HL-60 (cell line): ENCODE results near the gene VPS11.

Experiments
- DNase-seq, 2 experiments: peaks; one replicate each; pipeline ENCODE4 v3.0.0-alpha.2; 2010 to 2020; ENCODE audit warnings: low read depth in 1 of 2, low spot score in 1 of 2
- H3K27ac ChIP-seq: fragments of 250-450 bp; sonication (Bioruptor Pico); replicated peaks from 2 replicates; pipeline ENCODE4 v1.5.1; 2020; ENCODE audit warnings: mild to moderate bottlenecking, moderate library complexity
- H3K27me3 ChIP-seq: fragments of 250-450 bp; sonication (Bioruptor Pico); 2 replicates; pipeline ENCODE4 v1.5.1; 2021; ENCODE audit warnings: mild to moderate bottlenecking, moderate library complexity; ENCODE audit not compliant: insufficient read depth, poor library complexity, severe bottlenecking
- H3K4me3 ChIP-seq: replicated peaks from 2 replicates; pipeline ENCODE4 v1.5.1; 2011; ENCODE audit warnings: mild to moderate bottlenecking, control low read depth, low read length; ENCODE audit not compliant: insufficient read depth
- GABPA ChIP-seq: IDR thresholded peaks from 2 replicates; pipeline ENCODE4 v1.6.1; 2012; ENCODE audit warnings: low read depth
- POLR2AphosphoS5 ChIP-seq: IDR thresholded peaks from 2 replicates; pipeline ENCODE4 v1.6.1; 2012; ENCODE audit warnings: low read depth
- SPI1 ChIP-seq: IDR thresholded peaks from 2 replicates; pipeline ENCODE4 v1.6.1; 2012; ENCODE audit warnings: low read depth, mild to moderate bottlenecking, borderline replicate concordance
- TF ChIP-seq, protein P1 (sequence below): IDR thresholded peaks from one replicate; pipeline ENCODE4 v1.5.1; 2011; ENCODE audit warnings: low read length, control low read depth, inconsistent platforms; ENCODE audit not compliant: insufficient read depth
- TF ChIP-seq, protein P2 (sequence below): IDR thresholded peaks from 2 replicates; pipeline ENCODE4 v1.6.1; 2012; ENCODE audit warnings: low read depth; ENCODE audit not compliant: insufficient replicate concordance

Gene VPS11

DNA sequence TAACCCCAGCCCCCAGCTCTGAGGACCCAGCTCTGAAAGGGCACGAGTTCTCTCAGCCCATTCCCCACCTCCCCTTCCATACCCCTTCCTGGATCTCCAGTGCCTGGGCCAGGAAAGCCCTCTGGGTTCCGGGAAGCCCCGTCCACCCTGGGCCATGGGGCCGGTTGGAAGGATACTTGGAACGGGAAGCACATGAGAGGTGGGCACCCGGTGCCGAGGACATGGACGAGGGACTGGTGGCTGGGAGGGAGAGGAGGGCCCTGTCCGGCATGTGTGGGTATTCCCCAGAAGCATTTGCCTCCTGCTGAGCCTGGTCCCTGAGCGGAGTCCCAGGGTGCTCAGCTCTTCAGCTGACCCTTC, 48.6 kb downstream of the VPS11 start:
- no peak for TF ChIP-seq POLR2AphosphoS5
- TF ChIP-seq, protein P1, sequence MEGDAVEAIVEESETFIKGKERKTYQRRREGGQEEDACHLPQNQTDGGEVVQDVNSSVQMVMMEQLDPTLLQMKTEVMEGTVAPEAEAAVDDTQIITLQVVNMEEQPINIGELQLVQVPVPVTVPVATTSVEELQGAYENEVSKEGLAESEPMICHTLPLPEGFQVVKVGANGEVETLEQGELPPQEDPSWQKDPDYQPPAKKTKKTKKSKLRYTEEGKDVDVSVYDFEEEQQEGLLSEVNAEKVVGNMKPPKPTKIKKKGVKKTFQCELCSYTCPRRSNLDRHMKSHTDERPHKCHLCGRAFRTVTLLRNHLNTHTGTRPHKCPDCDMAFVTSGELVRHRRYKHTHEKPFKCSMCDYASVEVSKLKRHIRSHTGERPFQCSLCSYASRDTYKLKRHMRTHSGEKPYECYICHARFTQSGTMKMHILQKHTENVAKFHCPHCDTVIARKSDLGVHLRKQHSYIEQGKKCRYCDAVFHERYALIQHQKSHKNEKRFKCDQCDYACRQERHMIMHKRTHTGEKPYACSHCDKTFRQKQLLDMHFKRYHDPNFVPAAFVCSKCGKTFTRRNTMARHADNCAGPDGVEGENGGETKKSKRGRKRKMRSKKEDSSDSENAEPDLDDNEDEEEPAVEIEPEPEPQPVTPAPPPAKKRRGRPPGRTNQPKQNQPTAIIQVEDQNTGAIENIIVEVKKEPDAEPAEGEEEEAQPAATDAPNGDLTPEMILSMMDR = no peak
- TF ChIP-seq SPI1 = no peak
- no peak for TF ChIP-seq GABPA
- TF ChIP-seq, protein P2, sequence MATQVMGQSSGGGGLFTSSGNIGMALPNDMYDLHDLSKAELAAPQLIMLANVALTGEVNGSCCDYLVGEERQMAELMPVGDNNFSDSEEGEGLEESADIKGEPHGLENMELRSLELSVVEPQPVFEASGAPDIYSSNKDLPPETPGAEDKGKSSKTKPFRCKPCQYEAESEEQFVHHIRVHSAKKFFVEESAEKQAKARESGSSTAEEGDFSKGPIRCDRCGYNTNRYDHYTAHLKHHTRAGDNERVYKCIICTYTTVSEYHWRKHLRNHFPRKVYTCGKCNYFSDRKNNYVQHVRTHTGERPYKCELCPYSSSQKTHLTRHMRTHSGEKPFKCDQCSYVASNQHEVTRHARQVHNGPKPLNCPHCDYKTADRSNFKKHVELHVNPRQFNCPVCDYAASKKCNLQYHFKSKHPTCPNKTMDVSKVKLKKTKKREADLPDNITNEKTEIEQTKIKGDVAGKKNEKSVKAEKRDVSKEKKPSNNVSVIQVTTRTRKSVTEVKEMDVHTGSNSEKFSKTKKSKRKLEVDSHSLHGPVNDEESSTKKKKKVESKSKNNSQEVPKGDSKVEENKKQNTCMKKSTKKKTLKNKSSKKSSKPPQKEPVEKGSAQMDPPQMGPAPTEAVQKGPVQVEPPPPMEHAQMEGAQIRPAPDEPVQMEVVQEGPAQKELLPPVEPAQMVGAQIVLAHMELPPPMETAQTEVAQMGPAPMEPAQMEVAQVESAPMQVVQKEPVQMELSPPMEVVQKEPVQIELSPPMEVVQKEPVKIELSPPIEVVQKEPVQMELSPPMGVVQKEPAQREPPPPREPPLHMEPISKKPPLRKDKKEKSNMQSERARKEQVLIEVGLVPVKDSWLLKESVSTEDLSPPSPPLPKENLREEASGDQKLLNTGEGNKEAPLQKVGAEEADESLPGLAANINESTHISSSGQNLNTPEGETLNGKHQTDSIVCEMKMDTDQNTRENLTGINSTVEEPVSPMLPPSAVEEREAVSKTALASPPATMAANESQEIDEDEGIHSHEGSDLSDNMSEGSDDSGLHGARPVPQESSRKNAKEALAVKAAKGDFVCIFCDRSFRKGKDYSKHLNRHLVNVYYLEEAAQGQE = no peak
- Histone ChIP-seq H3K27me3 (no peaks in the 10 kb centered on the region), H3K27ac (peak overlapping the region; percentile 73), H3K4me3 (no peak overlapping the region)
- DNase-seq = no peak

- DNase-seq = no peak
- no peak overlapping the region for H3K4me3 ChIP-seq
- no peaks in the 10 kb centered on the region for H3K27me3 ChIP-seq
- TF ChIP-seq, protein P1 = no peak
- TF ChIP-seq POLR2AphosphoS5 (no peak), GABPA (no peak), SPI1 (no peak)
- TF ChIP-seq, protein P2 = no peak
- no peak overlapping the region; the same call in 1 of the 2 replicates for H3K27ac ChIP-seq
These were observed 49.0 kb downstream of the VPS11 start for GRCh38 chr11:119116601-119117000.

- H3K27ac ChIP-seq = no peak overlapping the region; the same call in 1 of the 2 replicates
- H3K27me3 ChIP-seq = no peaks in the 10 kb centered on the region
- no peak for DNase-seq
- no peak overlapping the region for H3K4me3 ChIP-seq
- TF ChIP-seq SPI1 (no peak), POLR2AphosphoS5 (no peak)
- TF ChIP-seq, protein P2 = no peak
- TF ChIP-seq, protein P1 = no peak
These were observed 49.5 kb downstream of the VPS11 start for GRCh38 chr11:119117004-119117706.
